ENCODE data around the gene QSOX2. TPM values are rescaled to one million over a fixed set of nuclear protein-coding genes. Genes with fewer than 3 reads are reported as not detected.

QSOX2 gene
- total RNA-seq, 1 donor from 2014 or later = 16.8 TPM

DNA sequence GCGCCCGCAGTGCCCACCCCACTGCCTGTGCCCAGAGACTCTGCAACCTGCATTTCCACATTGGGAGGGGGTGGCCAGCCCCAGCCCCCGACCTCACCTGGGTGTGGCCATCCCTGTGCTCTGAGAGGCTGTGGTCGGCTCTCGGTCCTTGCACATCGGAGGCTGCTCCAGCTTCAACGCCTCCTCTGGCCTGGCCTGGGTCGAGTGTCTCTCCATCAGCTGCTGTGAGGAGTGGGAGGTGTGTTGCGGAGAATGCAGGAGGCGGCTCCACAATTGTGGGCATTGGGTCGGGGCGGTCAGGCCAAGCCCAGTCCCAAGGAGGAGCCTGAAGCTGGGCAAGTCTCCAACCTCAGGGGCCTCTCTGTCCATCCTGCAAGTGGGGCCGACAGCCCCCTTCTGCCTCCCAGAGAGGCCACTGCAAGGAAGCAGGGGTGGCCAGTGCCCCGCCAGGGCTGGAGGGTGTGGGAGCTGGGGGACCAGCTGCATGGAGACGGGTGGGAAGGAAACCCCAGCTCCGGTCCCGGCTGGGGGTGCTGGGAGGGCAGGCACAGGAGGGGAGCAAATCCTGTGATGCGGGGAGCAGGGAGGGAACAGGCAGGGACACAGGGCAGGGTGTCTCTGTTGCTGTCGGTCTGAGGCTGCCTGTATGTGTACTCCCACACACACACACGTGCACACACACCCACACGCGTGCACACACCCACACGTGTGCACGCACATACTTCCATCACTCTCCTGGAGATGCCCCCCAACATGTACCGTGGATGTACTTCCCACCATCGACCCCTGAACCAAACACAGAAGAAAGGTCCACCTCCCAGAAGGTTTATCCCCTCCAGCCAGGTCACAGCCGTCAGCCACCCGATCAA is 29.4 kb upstream of the QSOX2 start:
- DNase-seq (ENCODE audit: low spot score in 2 of 2, unreplicated experiment in 2 of 2) = no peak
- peaks cover 1% of the 10 kb centered on the region for H3K9me3 Mint-ChIP-seq
- H3K36me3 Mint-ChIP-seq = no peaks in the 10 kb centered on the region
- H3K27ac Mint-ChIP-seq = no peak overlapping the region
- H3K4me1 Mint-ChIP-seq = no peaks in the 10 kb centered on the region
- TF ChIP-seq CTCF (IDR thresholded peaks at IDR 0.05; ENCODE audit: unreplicated experiment) = no peak
- peaks cover 44% of the 10 kb centered on the region for H3K27me3 Mint-ChIP-seq (ENCODE audit: low read depth)
- no peak overlapping the region for H3K4me3 Mint-ChIP-seq

GRCh38 chr9:136273921-136274785 is 28.5 kb upstream of the QSOX2 start:
- TF ChIP-seq CTCF (IDR thresholded peaks at IDR 0.05; ENCODE audit: unreplicated experiment) = no peak
- Mint-ChIP-seq H3K27ac (no peak overlapping the region), H3K4me3 (no peak overlapping the region), H3K9me3 (peaks cover 6% of the 10 kb centered on the region), H3K36me3 (no peaks in the 10 kb centered on the region), H3K4me1 (no peaks in the 10 kb centered on the region), H3K27me3 (ENCODE audit: low read depth) (peaks cover 42% of the 10 kb centered on the region)
- no peak for DNase-seq (ENCODE audit: low spot score in 2 of 2, unreplicated experiment in 2 of 2)

- Mint-ChIP-seq H3K36me3 (no peaks in the 10 kb centered on the region), H3K4me3 (no peak overlapping the region), H3K9me3 (peaks cover 6% of the 10 kb centered on the region), H3K4me1 (peaks cover 3% of the 10 kb centered on the region), H3K27ac (no peak overlapping the region), H3K27me3 (ENCODE audit: low read depth) (peaks cover 37% of the 10 kb centered on the region)
- TF ChIP-seq CTCF (IDR thresholded peaks at IDR 0.05; ENCODE audit: unreplicated experiment) = no peak
- DNase-seq (ENCODE audit: low spot score in 2 of 2, unreplicated experiment in 2 of 2) = no peak
Measured at GRCh38 chr9:136273244-136273865, 27.7 kb upstream of the QSOX2 start.

GRCh38 chr9:136270173-136270705 is 24.6 kb upstream of the QSOX2 start:
- Mint-ChIP-seq H3K27me3 (ENCODE audit: low read depth) (peaks cover 18% of the 10 kb centered on the region), H3K9me3 (peaks cover 6% of the 10 kb centered on the region)

More at GRCh38 chr9:136270173-136270705, 24.6 kb upstream of the QSOX2 start:
- no peak for TF ChIP-seq CTCF (IDR thresholded peaks at IDR 0.05; ENCODE audit: unreplicated experiment)
- Mint-ChIP-seq H3K36me3 (no peaks in the 10 kb centered on the region), H3K4me3 (no peak overlapping the region), H3K27ac (no peak overlapping the region), H3K4me1 (peaks cover 16% of the 10 kb centered on the region)
- DNase-seq (ENCODE audit: low spot score in 2 of 2, unreplicated experiment in 2 of 2) = no peak

Measured in mesothelial cell of epicardium (in vitro differentiated cells).